ENCODE data around the gene TAF11L10.
"Not testable (repeated sequence)": the region's sequence is repeated elsewhere in the genome, so short reads cannot be mapped to it uniquely, and the experiment has no call there.

Gene TAF11L10

DNA sequence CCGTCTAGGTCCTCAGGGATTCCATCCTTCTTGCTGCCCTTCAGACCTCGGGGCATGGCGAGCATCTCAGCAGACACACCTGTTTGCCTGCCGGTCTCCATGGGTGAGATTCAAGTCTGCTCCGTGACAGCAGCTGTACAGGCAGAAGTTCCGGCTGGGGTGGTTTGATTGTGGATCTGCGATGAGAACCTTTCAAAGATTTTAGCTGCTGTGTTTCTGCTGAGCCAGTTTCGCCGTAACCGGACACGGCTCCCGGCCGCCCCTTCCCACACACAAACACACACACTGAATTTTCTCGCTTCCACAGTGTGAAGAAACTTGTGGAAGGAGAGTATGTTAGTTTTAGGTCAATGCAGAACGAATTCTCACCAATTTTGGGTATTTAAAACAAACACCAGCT is at the start of gene TAF11L10:
TAF11L10 (minus strand) TSS at position 101 of the 400 bp plus-strand sequence.
- DNase-seq (ENCODE audit: low spot score), result not testable (repeated sequence)

DNA sequence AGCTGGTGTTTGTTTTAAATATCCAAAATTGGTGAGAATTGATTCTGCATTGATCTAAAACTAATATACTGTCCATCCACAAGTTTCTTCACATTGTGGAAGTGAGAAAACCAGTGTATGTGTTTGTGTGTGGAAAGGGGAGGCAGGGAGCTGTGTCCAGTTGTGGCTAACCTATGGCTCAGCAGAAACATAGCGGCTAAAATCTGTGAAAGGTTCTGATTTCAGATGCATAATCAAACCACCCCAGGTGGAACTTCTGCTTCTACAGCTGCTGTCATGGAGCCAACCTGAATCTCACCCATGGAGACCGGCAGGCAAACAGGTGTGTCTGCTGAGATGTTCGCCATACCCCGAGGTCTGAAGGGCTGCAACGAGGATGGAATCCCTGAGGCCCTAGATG is 36.5 kb upstream of the TAF11L10 start, which contains the start of gene TAF11L14:
TAF11L14 (plus strand) TSS at position 301 of the 400 bp plus-strand sequence.
- DNase-seq (ENCODE audit: low spot score), result no peak

GRCh38 chr5:17631788-17632187 is 34.2 kb upstream of the TAF11L10 start, which contains the start of gene TAF11L13:
TAF11L13 (plus strand) TSS chr5:17632088.
- not testable (repeated sequence) for DNase-seq (ENCODE audit: low spot score)

DNA sequence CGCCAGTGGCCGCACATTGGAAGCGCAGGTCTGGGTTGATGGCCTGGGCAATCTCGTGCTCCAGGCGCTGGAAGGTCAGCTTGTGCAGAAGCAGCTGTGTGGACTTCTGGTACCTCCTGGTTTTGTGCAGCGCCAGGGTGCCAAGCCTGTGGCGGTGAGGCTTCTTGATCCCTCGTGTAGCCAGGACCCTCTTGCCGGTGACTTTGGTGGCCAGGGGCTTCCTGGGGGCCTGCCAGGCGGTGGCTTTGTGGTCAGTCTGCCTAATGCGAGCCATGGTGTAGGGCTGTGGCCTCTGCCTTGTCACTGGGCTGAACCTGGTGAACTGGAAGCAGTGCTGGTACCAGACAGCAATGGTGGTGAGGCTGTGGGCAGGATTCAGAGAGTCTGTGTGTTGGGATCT is 28.1 kb upstream of the TAF11L10 start:
- no peak for DNase-seq (ENCODE audit: low spot score)

DNA sequence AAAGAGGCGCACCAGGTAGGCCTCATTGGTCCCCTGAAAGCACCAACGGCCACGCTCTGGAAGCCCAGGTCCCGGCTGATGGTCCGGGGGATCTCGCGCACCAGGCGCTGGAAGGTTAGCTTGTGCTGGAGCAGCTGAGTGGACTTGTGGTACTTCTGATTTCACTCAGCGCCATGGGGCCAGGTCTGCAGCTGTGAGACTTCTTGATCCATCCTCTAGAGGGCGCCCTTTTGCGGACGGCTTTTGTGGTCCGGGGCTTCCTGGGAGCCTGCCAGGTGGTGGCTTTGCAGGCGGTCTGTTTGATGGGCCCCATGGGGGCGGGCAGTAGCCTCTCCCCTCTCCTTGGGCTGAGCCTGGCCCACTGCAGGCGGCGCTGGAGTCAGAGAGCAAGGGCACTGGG is 23.0 kb upstream of the TAF11L10 start:
- DNase-seq (ENCODE audit: low spot score), result no peak

DNA sequence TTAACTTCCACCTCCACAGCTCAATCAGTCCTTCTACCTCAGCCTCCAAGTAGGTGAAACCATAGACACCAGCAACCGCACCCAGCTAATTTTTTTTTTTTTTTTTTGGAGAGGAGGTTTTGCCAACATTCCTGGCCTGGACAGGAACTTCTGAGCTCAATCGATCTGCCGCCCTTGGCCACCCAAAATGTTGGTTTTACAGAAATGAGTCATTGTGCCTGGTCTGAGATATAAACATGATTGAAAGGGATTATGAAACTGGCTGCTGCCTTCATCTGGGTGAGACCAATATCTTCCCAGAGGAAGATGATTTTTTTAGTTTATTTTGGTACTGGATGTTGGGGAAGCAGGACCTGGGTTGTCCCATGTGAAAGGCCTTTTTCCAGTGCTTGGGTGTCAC is 21.7 kb upstream of the TAF11L10 start:
- no peak for DNase-seq (ENCODE audit: low spot score)

DNA sequence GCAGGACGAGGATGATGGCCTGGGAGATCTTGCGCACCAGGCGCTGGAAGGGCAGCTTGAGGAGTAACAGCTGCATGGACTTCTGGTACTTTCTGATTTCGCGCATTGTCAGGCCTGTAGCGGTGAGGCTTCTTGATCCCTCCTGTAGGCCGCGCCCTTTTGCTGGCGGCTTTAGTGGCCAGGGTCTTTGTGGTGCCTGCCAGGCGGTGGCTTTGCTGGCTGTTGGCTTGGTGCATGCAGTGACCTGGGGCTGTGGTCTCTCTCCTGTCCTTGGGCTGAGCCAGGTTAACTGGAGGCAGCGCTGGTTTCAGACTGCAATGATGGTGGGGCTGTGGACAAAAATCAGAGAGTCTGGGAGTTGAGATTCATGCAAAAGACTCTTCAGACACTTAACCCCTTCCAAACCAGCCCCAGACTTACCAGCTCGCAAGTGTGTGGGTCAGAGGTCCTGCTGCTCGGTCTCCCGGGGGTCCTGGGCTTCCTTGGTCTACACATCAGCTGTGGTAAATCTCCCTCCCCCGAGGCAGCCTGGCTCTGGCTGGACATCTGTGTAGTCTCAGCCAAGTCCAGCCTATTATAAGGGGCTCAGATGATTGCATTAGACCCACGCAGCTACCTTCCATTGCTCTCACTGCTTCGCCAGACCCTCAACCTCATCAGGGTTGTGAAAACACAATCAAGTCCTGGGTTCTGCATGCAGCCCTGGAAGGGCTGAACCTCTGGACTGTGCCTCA is 17.4 kb upstream of the TAF11L10 start:
- no peak for DNase-seq (ENCODE audit: low spot score)

DNA sequence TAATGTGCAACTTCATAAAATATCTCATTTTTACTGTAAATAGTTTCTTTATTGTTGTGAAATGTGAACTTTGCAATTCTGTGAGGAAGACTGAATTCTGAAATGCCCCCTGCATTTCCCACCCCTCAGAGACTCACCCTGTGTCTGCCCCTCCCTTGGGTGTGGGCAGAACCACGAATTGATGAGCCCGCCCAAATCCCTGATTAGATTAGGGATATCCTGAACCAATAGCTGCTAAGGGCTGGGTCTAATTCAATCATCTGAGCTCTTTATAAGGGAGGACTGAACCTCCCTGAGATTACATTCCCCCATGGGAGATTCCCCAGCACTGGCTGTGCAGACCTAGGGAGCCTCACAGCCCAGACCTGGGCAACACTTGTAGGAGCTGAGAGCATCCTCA is 12.5 kb upstream of the TAF11L10 start, which contains the start of gene TAF11L12:
TAF11L12 (plus strand) TSS at position 301 of the 400 bp plus-strand sequence.
- not testable (repeated sequence) for DNase-seq (ENCODE audit: low spot score)

DNA sequence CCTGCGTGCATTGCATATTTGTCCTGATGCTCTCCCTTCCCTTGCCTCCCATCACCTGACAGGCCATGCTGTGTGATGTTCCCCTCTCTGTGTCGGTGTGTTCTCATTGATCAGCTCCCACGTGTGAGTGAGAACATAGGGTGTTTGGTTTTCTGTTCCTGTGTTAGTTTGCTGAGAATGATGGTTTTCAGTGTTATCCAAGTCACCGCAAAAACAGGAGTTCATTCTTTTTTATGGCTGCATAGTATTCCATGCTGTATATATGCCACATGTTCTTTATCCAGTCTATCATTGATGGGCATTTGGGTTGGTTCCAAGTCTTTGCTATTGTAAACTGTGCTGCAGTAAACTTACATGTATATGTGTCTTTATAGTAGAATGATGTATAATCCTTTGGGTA is 9.8 kb upstream of the TAF11L10 start:
- not testable (repeated sequence) for DNase-seq (ENCODE audit: low spot score)

DNA sequence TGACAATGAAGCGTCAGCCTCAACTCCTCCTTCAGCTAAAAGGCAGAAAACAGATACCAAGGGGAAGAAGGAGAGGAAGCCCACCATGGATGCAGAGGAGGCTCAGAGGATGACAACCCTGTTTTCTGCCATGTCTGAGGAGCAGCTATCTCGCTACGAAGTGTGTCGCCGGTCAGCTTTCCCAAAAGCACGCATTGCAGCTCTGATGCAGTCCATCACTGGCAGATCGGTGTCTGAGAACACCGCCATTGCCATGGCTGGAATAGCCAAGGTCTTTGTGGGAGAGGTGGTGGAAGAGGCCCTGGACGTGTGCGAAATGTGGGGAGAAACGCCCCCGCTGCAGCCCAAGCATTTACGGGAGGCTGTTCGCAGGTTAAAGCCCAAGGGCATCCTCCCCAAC is 7.3 kb upstream of the TAF11L10 start:
- no peak for DNase-seq (ENCODE audit: low spot score)

DNA sequence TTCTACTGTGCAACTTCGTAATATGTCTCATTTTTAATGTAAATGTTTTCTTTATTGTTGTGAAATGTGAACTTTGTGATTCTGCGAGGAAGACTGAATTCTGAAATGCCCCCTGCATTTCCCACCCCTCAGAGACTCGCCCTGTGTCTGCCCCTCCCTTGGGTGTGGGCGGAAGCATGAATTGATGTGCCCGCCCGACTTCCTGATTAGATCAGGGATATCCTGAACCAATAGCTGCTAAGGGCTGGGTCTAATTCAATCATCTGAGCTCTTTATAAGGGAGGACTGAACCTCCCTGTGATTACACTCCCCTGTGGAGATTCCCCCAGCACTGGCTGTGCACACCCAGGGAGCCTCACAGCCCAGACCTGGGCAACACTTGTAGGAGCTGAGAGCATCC is 6.3 kb upstream of the TAF11L10 start, which contains the start of gene TAF11L11:
TAF11L11 (plus strand) TSS at position 304 of the 400 bp plus-strand sequence.
- not testable (repeated sequence) for DNase-seq (ENCODE audit: low spot score)

DNA sequence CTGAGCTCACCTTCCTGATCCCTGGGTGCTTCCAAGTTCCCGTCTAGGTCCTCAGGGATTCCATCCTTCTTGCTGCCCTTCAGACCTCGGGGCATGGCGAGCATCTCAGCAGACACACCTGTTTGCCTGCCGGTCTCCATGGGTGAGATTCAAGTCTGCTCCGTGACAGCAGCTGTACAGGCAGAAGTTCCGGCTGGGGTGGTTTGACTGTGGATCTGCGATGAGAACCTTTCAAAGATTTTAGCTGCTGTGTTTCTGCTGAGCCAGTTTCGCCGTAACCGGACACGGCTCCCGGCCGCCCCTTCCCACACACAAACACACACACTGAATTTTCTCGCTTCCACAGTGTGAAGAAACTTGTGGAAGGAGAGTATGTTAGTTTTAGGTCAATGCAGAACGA is 3.4 kb downstream of the TAF11L10 start, which contains the start of gene TAF11L9:
TAF11L9 (minus strand) TSS at position 140 of the 400 bp plus-strand sequence.
- DNase-seq (ENCODE audit: low spot score), result not testable (repeated sequence)

DNA sequence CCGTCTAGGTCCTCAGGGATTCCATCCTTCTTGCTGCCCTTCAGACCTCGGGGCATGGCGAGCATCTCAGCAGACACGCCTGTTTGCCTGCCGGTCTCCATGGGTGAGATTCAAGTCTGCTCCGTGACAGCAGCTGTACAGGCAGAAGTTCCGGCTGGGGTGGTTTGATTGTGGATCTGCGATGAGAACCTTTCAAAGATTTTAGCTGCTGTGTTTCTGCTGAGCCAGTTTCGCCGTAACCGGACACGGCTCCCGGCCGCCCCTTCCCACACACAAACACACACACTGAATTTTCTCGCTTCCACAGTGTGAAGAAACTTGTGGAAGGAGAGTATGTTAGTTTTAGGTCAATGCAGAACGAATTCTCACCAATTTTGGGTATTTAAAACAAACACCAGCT is 6.8 kb downstream of the TAF11L10 start, which contains the start of gene TAF11L8:
TAF11L8 (minus strand) TSS at position 101 of the 400 bp plus-strand sequence.
- DNase-seq (ENCODE audit: low spot score), result not testable (repeated sequence)

DNA sequence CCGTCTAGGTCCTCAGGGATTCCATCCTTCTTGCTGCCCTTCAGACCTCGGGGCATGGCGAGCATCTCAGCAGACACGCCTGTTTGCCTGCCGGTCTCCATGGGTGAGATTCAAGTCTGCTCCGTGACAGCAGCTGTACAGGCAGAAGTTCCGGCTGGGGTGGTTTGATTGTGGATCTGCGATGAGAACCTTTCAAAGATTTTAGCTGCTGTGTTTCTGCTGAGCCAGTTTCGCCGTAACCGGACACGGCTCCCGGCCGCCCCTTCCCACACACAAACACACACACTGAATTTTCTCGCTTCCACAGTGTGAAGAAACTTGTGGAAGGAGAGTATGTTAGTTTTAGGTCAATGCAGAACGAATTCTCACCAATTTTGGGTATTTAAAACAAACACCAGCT is 12.0 kb downstream of the TAF11L10 start, which contains the start of gene TAF11L7:
TAF11L7 (minus strand) TSS at position 101 of the 400 bp plus-strand sequence.
- DNase-seq (ENCODE audit: low spot score), result not testable (repeated sequence)

All from left forelimb (tissue), 1 donor.